ENCODE data around the gene BLOC1S1.

GRCh38 chr12:55700255-55701018 lies 15.4 kb upstream of the BLOC1S1 start:
- no peak for TF ChIP-seq CTCF (IDR thresholded peaks at IDR 0.05; ENCODE audit: insufficient read depth, low read depth, low read length)
- TF ChIP-seq EZH2 (IDR thresholded peaks at IDR 0.05; ENCODE audit: insufficient read depth, low read length) = no peak
